NB4 (cell line): Measurements from ENCODE around the gene TRIM38.

ENCODE experiments used
- CTCF ChIP-seq: IDR thresholded peaks from one replicate; pipeline ENCODE4 v1.5.1; 2012; ENCODE audit warnings: low read depth, low read length
- POLR2A ChIP-seq: IDR thresholded peaks from 2 replicates; pipeline ENCODE4 v1.6.1; 2011; ENCODE audit warnings: mild to moderate bottlenecking; ENCODE audit not compliant: insufficient read length; ENCODE audit errors: extremely low read depth

GRCh38 chr6:25934735-25935313 lies 27.8 kb upstream of the TRIM38 start:
- TF ChIP-seq POLR2A (no peak), CTCF (no peak)
